CD4-positive, alpha-beta T cell treated with Interleukin-17A for 4 hours (primary cell): ENCODE measurements around the gene DUS2.
"Not testable (repeated sequence)": the region's sequence is repeated elsewhere in the genome, so short reads cannot be mapped to it uniquely, and the experiment has no call there.

Source experiments
- DNase-seq: peaks from one replicate; pipeline ENCODE4 v3.0.0-alpha.2; 2020; ENCODE audit warnings: mixed read lengths

The DUS2 gene

DNA sequence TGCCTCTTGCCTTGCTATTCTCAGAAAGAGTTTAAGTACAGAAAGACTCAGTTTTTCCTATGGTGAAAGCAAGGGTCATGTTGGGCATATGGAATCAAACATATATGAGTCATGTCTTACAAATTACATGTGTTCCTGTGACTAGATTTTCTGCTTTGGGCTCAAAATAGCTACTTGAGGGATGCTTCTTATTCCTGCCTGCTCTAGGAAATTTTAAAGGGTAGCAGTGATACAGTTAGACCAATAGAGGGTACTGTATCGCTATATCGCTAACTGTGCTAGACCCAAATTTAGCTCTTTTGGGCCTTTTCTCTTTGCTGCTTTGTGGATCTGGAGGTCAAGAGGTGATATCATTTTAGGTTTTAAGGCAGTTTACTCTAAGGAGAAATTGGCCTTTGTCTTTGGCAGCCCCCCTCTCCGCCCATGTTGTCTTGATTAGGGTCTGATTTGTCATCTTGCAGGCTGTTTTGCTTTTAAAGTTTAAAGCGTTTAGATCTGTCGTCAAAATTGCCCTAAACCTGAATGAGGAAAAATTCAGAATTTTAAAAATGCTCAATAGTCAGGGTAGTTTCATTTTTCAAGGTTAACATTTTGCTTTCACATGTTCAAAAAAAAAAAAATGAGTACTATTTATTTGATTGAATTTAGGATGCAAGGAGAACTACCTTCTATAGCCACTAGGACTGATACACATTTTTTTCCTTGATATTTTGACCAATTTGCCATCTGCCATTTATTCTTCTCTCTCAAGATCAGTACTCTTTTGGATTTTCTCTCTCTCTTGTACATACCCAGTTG lies 70.9 kb downstream of the DUS2 start:
- DNase-seq = no peak

- DNase-seq = no peak
Observed at GRCh38 chr16:68094614-68094934, 71.5 kb downstream of the DUS2 start.

DNA sequence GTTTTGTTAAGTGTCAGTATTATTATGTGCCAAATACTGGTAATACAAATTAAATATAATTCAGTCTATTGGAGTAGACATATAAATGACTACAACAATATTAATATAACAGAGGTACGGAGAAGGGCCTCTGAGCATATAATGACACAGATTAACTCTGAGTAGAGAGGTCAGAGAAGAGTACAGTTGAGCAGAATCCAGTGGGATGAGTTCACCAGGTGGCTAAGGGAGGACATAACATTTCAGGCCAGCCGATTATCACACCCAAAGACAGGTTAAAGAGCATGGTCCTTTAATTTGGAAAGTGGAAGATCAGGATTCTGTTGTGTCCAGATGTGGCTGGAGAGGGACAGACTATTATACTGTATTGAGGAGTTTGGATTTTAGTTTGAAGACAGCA lies 73.4 kb downstream of the DUS2 start:
- DNase-seq = no peak

DNA sequence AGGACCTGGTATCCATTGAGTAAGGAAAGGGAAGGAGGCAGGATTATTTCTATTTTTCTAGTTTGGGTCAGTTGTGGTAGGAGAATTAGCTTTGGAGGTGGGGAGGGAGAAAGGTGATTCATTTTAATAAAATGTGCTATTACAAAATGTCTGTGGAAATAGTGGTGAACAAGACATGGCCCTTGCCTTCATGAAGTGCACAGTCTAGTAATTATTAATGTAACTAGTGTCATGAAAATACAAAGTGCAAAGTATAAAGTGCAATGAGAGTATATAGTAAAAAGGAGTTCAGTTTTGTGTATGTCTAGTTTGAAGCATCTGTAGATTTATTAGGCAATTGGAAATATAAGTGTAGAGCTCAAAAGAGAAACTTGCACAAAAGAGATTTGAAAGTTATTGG lies 74.0 kb downstream of the DUS2 start:
- no peak for DNase-seq

- no peak for DNase-seq
Observed at GRCh38 chr16:68097895-68098294, 74.8 kb downstream of the DUS2 start.

- no peak for DNase-seq
Observed at GRCh38 chr16:68100488-68100887, 77.4 kb downstream of the DUS2 start.

GRCh38 chr16:68105611-68106010 lies 82.5 kb downstream of the DUS2 start:
- DNase-seq = no peak

GRCh38 chr16:68107230-68107928 lies 84.3 kb downstream of the DUS2 start:
- DNase-seq = not testable (repeated sequence)

DNA sequence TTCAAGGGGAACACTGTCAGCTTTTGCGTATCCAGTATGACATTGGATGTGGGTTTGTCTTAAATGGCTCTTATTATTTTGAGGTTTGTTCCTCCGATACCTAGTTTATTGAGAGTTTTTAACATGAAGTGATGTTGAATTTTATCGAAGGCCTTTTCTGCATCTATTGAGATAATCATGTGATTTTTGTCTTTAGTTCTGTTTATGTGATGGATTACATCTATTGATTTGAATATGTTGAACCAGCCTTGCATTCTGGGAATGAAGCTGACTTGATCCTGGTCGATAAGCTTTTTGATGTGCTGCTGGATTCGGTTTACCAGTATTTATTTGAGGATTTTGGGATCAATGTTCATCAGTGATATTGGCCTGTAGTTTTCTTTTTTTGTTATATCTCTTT lies 86.1 kb downstream of the DUS2 start:
- not testable (repeated sequence) for DNase-seq

- DNase-seq = not testable (repeated sequence)
Observed at GRCh38 chr16:68110611-68111010, 87.5 kb downstream of the DUS2 start.

GRCh38 chr16:68111379-68111778 lies 88.3 kb downstream of the DUS2 start:
- DNase-seq = no peak

GRCh38 chr16:68113059-68113761 lies 90.1 kb downstream of the DUS2 start:
- DNase-seq = no peak

GRCh38 chr16:68113765-68114240 lies 90.7 kb downstream of the DUS2 start:
- DNase-seq = no peak

DNA sequence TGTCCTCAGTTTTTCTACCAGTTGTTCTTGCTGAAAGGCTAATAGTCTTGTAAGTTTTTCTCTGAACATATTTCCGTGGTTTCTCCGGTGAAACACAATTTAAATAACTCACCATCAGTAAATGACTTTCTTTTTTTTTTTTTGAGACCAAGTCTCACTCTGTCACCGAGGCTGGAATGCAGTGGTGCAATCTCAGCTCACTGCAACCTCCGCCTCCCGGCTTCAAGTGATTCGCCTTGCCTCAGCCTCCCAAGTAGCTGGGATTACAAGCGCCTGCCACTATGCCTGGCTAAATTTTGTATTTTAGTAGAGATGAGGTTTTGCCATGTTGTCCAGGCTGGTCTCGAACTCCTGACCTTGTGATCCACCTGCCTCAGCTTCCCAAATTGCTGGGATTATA lies 91.9 kb downstream of the DUS2 start:
- not testable (repeated sequence) for DNase-seq

DNA sequence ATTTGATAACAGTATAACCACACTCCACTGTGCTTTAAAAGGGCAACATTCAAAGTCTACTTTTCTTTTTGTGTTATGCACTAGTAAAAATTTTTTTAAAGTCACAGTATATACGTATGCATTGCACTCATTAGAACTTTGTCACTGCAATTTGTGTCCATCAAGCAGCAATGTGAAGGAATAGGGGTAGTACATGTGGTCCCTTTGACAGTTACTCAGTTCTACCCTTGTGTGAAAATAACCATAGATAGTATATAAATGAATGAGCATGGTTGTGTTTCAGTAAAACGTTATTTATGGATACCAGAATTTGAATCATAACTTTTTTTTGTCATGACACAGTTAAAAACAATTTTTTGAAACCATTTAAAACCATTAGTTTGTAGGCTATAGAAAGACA lies 92.8 kb downstream of the DUS2 start:
- no peak for DNase-seq

- no peak for DNase-seq
Observed at GRCh38 chr16:68116256-68116867, 93.3 kb downstream of the DUS2 start.

GRCh38 chr16:68117884-68118283 lies 94.8 kb downstream of the DUS2 start:
- no peak for DNase-seq

GRCh38 chr16:68118954-68119353 lies 95.9 kb downstream of the DUS2 start:
- not testable (repeated sequence) for DNase-seq

DNA sequence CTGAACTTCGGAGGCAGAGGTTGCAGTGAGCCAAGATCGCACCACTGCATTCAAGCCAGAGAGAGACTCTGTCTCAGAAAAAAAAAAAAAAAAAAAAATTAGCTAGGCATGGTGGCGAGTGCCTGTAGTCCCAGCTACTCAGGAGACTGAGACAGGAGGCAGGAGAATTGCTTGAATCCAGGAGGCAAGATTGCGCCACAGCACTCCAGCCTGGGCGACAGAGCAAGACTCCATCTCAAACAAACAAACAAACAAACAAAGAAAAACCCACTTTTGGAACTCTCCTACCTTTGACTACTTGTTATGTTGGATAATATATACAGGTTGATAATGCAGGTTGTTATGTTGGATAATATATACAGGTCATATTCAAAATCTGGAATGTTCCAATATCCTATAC lies 97.4 kb downstream of the DUS2 start:
- DNase-seq = not testable (repeated sequence)

DNA sequence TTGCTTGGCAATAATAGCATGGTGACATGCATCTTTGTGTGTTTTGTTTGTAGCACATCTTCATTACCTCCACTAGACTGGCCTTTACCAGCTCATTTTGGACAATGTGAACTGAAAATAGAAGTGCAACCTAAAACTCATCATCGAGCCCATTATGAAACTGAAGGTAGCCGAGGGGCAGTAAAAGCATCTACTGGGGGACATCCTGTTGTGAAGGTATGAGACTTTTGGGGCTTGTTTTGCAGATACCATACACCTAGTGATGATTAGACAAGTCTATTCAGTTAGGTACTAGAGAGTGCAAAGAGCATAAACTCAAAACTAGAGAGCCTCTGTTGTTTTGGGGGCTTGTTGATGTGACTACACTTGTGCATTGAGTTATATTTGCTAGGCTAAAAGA lies 103.3 kb downstream of the DUS2 start:
- DNase-seq = no peak

DNA sequence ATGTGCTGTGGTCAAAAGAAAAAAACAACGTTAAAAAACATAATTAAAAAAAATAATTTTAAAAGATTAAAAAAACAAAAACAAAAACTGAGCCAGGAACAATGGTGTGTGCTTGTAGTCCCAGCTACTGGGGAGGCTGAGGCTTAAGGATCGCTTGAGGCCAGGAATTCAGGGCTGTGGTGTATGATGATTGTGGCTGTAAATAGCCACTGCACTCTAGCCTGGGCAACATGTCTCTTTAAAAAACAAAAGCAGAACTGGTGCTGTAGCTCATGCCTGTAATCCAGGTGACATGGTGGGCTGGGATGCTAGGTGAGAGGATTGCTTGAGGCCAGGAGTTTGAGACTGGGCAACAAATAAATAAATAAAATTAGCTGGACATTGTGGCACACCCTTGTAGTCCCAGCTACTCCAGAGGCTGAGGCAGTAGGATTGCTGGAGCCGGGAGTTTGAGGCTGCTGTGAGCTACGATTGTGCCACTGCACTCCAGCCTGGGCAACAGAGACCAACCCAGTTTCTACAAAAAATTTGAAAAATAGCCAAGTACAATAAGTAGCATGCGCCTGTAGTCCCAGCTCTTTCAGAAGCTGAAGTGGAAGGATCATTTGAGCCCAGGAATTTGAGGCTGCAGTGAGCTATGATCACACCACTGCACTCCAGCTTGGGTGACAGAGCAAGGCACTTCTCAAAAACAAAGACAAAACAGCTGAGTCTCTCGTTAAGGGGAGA lies 105.7 kb downstream of the DUS2 start:
- DNase-seq = no peak
